Panc1 (cell line): ENCODE measurements around the gene MAD1L1. TPM values are rescaled to one million over a fixed set of nuclear protein-coding genes. Genes with fewer than 3 reads are reported as not detected.

Source experiments
- ATAC-seq: fragments of 200-7000 bp; cut with Tn5 transposase; 2 replicates; pipeline ENCODE4 v1.9.1; 2020; ENCODE audit warnings: mild to moderate bottlenecking, moderate library complexity
- BruUV-seq: library from RNA; stranded (reverse); fragments of 400-500 nt; replicated peaks from 2 replicates; lab custom pipeline; 2021; lab: Mats Ljungman, UMichigan
- CTCF ChIA-PET: fragments of 300-600 bp; sonication (Branson Sonifier 250); formaldehyde crosslinking; loops from one replicate; lab custom pipeline; 2022; ENCODE audit warnings: antibody characterized with exemption; lab: Charles Lee
- POLR2A ChIA-PET: fragments of 300-600 bp; sonication (Branson Sonifier 250); formaldehyde crosslinking; loops from one replicate; lab custom pipeline; 2022; ENCODE audit warnings: antibody characterized with exemption; lab: Charles Lee
- DNase-seq: peaks from one replicate; pipeline ENCODE4 v3.0.0-alpha.2; 2010; ENCODE audit warnings: low read depth, low spot score
- H3K27ac ChIP-seq: 2 replicates; pipeline ENCODE4 v1.5.1; 2011; ENCODE audit warnings: mild to moderate bottlenecking, low read length, inconsistent platforms
- H3K27me3 ChIP-seq: fragments of 200-500 bp; sonication (Bioruptor generic); 2 replicates; pipeline ENCODE4 v1.6.0; 2014; ENCODE audit warnings: low read length, inconsistent platforms; ENCODE audit not compliant: control insufficient read depth, insufficient read depth
- H3K36me3 ChIP-seq: fragments of 200-500 bp; sonication (Bioruptor generic); 2 replicates; pipeline ENCODE4 v1.5.1; 2014; ENCODE audit warnings: inconsistent platforms, mild to moderate bottlenecking, low read length, moderate library complexity; ENCODE audit not compliant: control insufficient read depth, insufficient read depth
- H3K4me1 ChIP-seq: 2 replicates; pipeline ENCODE4 v1.5.1; 2011; ENCODE audit warnings: inconsistent platforms, mild to moderate bottlenecking, low read length, moderate library complexity; ENCODE audit not compliant: control insufficient read depth, insufficient read depth
- H3K4me3 ChIP-seq, 2 experiments: 2 replicates each; pipeline ENCODE4 v1.5.1; 2011 to 2012; ENCODE audit warnings: low read depth in 2 of 2, low read length in 2 of 2, mild to moderate bottlenecking in 2 of 2, inconsistent platforms in 1 of 2, moderate library complexity in 1 of 2
- H3K9me3 ChIP-seq: fragments of 200-500 bp; sonication (Bioruptor generic); 2 replicates; pipeline ENCODE4 v1.5.1; 2014; ENCODE audit warnings: low read depth, mild to moderate bottlenecking, inconsistent platforms, low read length, moderate library complexity; ENCODE audit not compliant: control insufficient read depth, insufficient read depth
- POLR2AphosphoS5 ChIP-seq: IDR thresholded peaks from 2 replicates; pipeline ENCODE4 v1.6.1; 2012; ENCODE audit warnings: mild to moderate bottlenecking, low read depth, low read length, moderate library complexity
- SIN3A ChIP-seq: IDR thresholded peaks from 2 replicates; pipeline ENCODE4 v1.6.1; 2012; ENCODE audit warnings: low read depth, mild to moderate bottlenecking, low read length, moderate library complexity, borderline replicate concordance; ENCODE audit not compliant: insufficient read depth
- TCF7L2 ChIP-seq: IDR thresholded peaks from 2 replicates; pipeline ENCODE4 v1.6.1; 2011; ENCODE audit warnings: mild to moderate bottlenecking, low read depth, low read length, inconsistent platforms
- in situ Hi-C: cut with HindIII; loops from 2 replicates; pipeline ENCODE4 v1.10.0; 2016; ENCODE audit warnings: low sequenced_read_pairs, low pct_unique_long_range_greater_than_20kb
- intact Hi-C: fragments of 100-400 bp; cut with micrococcal nuclease; formaldehyde crosslinking; loops from one replicate; pipeline ENCODE4 v1.10.0; 2022; ENCODE audit not compliant: unreplicated experiment
- total RNA-seq: library from RNA; stranded (reverse); gene quantifications from one replicate; pipeline ENCODE4 v1.2.1, GENCODE V29; 2021; ENCODE audit not compliant: unreplicated experiment
- TF ChIP-seq, protein P1 (sequence below), 2 experiments: IDR thresholded peaks; 2 replicates each; pipeline ENCODE4 v1.6.1; 2011 to 2012; ENCODE audit warnings: low read depth in 2 of 2, control low read depth in 1 of 2, low read length in 1 of 2, mild to moderate bottlenecking in 1 of 2, moderate library complexity in 1 of 2; ENCODE audit not compliant: insufficient read depth in 1 of 2
- TF ChIP-seq, protein P2 (sequence below): fragments of 450-650 bp; IDR thresholded peaks from 2 replicates; pipeline ENCODE4 v1.5.1; 2017; ENCODE audit warnings: mild to moderate bottlenecking

Gene MAD1L1
- total RNA-seq, 1 experiment from 2014 or later: 70.8 TPM

GRCh38 chr7:2254429-2255144 lies 21.8 kb upstream of the MAD1L1 start:
- Histone ChIP-seq H3K9me3 (no peaks in the 10 kb centered on the region), H3K36me3 (no peaks in the 10 kb centered on the region; the same call in 1 of the 2 replicates), H3K4me1 (no peaks in the 10 kb centered on the region), H3K27me3 (no peaks in the 10 kb centered on the region), H3K4me3 (no peak overlapping the region), H3K27ac (no peak overlapping the region)
- CTCF ChIA-PET: no interaction called here
- in situ Hi-C loops (no loop called here), intact Hi-C loops (no loop called here)
- ATAC-seq (no peak), DNase-seq (no peak)
- BruUV-seq: TSS peak; percentile 81
- TF ChIP-seq TCF7L2 (no peak), SIN3A (no peak), POLR2AphosphoS5 (no peak)
- TF ChIP-seq, protein P1, sequence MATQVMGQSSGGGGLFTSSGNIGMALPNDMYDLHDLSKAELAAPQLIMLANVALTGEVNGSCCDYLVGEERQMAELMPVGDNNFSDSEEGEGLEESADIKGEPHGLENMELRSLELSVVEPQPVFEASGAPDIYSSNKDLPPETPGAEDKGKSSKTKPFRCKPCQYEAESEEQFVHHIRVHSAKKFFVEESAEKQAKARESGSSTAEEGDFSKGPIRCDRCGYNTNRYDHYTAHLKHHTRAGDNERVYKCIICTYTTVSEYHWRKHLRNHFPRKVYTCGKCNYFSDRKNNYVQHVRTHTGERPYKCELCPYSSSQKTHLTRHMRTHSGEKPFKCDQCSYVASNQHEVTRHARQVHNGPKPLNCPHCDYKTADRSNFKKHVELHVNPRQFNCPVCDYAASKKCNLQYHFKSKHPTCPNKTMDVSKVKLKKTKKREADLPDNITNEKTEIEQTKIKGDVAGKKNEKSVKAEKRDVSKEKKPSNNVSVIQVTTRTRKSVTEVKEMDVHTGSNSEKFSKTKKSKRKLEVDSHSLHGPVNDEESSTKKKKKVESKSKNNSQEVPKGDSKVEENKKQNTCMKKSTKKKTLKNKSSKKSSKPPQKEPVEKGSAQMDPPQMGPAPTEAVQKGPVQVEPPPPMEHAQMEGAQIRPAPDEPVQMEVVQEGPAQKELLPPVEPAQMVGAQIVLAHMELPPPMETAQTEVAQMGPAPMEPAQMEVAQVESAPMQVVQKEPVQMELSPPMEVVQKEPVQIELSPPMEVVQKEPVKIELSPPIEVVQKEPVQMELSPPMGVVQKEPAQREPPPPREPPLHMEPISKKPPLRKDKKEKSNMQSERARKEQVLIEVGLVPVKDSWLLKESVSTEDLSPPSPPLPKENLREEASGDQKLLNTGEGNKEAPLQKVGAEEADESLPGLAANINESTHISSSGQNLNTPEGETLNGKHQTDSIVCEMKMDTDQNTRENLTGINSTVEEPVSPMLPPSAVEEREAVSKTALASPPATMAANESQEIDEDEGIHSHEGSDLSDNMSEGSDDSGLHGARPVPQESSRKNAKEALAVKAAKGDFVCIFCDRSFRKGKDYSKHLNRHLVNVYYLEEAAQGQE (IDR thresholded peaks at IDR 0.05; ENCODE audit: insufficient read depth in 1 of 2, low read depth in 2 of 2, low read length in 1 of 2): no peak
- POLR2A ChIA-PET: no interaction called here

- Histone ChIP-seq H3K4me3 (no peak overlapping the region), H3K27ac (no peak overlapping the region), H3K36me3 (no peaks in the 10 kb centered on the region; the same call in 1 of the 2 replicates), H3K9me3 (no peaks in the 10 kb centered on the region), H3K4me1 (peaks cover 5% of the 10 kb centered on the region), H3K27me3 (no peaks in the 10 kb centered on the region)
- ATAC-seq (no peak), DNase-seq (no peak)
- CTCF ChIA-PET: no interaction called here
- intact Hi-C loops (no loop called here), in situ Hi-C loops (no loop called here)
- BruUV-seq: no TSS peak
- POLR2A ChIA-PET: no interaction called here
- TF ChIP-seq, protein P2, sequence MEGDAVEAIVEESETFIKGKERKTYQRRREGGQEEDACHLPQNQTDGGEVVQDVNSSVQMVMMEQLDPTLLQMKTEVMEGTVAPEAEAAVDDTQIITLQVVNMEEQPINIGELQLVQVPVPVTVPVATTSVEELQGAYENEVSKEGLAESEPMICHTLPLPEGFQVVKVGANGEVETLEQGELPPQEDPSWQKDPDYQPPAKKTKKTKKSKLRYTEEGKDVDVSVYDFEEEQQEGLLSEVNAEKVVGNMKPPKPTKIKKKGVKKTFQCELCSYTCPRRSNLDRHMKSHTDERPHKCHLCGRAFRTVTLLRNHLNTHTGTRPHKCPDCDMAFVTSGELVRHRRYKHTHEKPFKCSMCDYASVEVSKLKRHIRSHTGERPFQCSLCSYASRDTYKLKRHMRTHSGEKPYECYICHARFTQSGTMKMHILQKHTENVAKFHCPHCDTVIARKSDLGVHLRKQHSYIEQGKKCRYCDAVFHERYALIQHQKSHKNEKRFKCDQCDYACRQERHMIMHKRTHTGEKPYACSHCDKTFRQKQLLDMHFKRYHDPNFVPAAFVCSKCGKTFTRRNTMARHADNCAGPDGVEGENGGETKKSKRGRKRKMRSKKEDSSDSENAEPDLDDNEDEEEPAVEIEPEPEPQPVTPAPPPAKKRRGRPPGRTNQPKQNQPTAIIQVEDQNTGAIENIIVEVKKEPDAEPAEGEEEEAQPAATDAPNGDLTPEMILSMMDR: no peak
- TF ChIP-seq TCF7L2 (no peak), SIN3A (no peak), POLR2AphosphoS5 (no peak)
- TF ChIP-seq, protein P1 (IDR thresholded peaks at IDR 0.05; ENCODE audit: insufficient read depth in 1 of 2, low read depth in 2 of 2, low read length in 1 of 2): no peak
Observed at GRCh38 chr7:2253525-2254244, 20.9 kb upstream of the MAD1L1 start.
